Measurements from ENCODE around the gene MLKL. TPM values are rescaled to one million over a fixed set of nuclear protein-coding genes. Genes with fewer than 3 reads are reported as not detected.
A peak's percentile ranks its signal among the peaks of the same experiment; 100 is the strongest.

MLKL gene
- total RNA-seq (2014; rRNA removed; shearing (Covaris generic)) = 4.2 and 6.8 TPM in 2 replicates

- peaks cover 10% of the 10 kb centered on the region for H3K4me1 ChIP-seq (replicated peaks)
- H3K27ac ChIP-seq = peak within 1 kb of the TSS; percentile 51
- H3K27me3 ChIP-seq (replicated peaks) = no peaks in the 10 kb centered on the region
- H3K4me3 ChIP-seq = peak within 1 kb of the TSS; percentile 62
- peak; percentile 59 to 63 for DNase-seq (ENCODE audit: low read depth in 1 of 2, low spot score in 2 of 2)
- H3K9me3 ChIP-seq (replicated peaks) = no peaks in the 10 kb centered on the region
- H3K36me3 ChIP-seq = no peaks in the 10 kb centered on the region; the same call in 1 of the 2 replicates
Observed at GRCh38 chr16:74700438-74701225, at the start of gene MLKL. Gene MLKL (minus strand): TSS chr16:74700862. CDS start chr16:74695757, 5,105 bp downstream.

- Histone ChIP-seq H3K4me3 (no peak overlapping the region), H3K27me3 (replicated peaks) (no peaks in the 10 kb centered on the region), H3K36me3 (no peaks in the 10 kb centered on the region), H3K4me1 (replicated peaks) (peaks cover 45% of the 10 kb centered on the region), H3K27ac (no peak overlapping the region), H3K9me3 (replicated peaks) (no peaks in the 10 kb centered on the region)
- DNase-seq (ENCODE audit: low read depth in 1 of 2, low spot score in 2 of 2) = no peak
Observed at GRCh38 chr16:74749291-74750055, 48.8 kb upstream of the MLKL start.

DNA sequence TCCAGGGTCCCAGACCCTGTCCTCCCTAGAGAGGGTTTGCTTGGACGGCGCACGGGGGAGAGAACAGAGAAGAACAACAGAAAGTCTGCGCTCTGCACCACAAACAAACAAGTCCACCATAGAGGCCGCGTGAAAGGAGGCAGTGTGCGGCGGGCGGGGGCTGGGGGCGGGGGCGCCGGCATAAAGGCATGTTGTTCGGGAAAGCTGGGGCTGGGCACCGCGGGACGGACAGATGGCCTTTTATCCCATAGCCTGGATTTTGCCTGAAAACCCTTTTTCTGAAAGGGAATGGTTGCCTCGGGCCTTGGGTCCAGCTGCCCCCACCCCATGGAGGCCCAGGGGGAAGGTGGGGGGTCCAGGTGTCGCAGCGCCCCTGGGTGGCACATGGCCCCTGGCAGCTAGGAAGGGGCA lies 48.0 kb upstream of the MLKL start:
- H3K9me3 ChIP-seq (replicated peaks) = no peaks in the 10 kb centered on the region
- peaks cover 52% of the 10 kb centered on the region for H3K4me1 ChIP-seq (replicated peaks)
- no peaks in the 10 kb centered on the region for H3K36me3 ChIP-seq
- H3K27ac ChIP-seq = no peak overlapping the region
- no peak overlapping the region for H3K4me3 ChIP-seq
- DNase-seq (ENCODE audit: low read depth in 1 of 2, low spot score in 2 of 2) = no peak
- no peaks in the 10 kb centered on the region for H3K27me3 ChIP-seq (replicated peaks)

DNA sequence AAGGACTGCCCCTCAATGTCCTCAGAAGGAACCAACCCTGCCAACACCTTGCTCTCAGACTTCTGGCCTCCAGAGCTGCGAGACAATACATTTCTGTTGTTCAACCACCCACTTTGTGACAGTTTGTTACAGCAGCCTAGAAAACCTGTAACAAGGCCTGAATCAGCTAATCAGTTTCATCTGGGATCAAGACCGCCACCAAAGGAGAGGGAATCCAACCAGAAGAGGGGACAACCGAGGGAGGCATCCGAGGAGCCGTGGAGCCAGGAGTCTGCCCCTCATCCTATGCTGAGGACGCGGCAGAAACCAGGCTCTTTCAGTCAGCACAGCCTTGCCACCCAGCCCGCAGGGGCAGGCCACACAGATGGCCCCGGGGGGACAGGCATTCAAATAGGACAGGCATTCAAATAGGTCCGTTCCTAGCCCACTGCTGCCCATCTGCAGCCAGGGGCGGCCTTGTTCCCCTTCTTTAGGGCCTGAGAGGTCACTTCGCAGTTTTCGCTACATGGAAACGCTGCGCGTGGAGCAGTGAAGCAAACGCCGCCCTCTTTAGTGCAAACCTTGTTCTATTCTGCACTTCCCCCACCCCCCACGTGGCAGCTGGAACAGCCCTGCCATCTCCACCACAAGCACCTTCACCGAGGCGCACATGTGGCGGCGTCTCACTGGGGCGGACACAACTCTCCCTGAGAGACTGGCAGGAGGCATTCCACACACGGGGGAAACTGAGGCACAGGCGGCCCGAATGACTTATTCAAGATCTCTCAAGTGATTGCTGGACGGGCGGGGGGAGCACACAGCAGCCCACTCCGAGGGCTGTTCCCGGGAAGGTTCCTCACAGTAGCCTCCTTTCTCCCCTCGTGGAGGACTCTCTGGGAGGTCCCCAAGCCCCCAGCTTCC lies 47.3 kb upstream of the MLKL start:
- H3K27ac ChIP-seq = peak overlapping the region; percentile 18; the same call in 1 of the 2 replicates
- no peaks in the 10 kb centered on the region for H3K36me3 ChIP-seq
- H3K27me3 ChIP-seq (replicated peaks) = no peaks in the 10 kb centered on the region
- H3K4me3 ChIP-seq = no peak overlapping the region
- peak; percentile 52 to 62 for DNase-seq (ENCODE audit: low read depth in 1 of 2, low spot score in 2 of 2)
- H3K4me1 ChIP-seq (replicated peaks) = peaks cover 59% of the 10 kb centered on the region
- no peaks in the 10 kb centered on the region for H3K9me3 ChIP-seq (replicated peaks)

DNA sequence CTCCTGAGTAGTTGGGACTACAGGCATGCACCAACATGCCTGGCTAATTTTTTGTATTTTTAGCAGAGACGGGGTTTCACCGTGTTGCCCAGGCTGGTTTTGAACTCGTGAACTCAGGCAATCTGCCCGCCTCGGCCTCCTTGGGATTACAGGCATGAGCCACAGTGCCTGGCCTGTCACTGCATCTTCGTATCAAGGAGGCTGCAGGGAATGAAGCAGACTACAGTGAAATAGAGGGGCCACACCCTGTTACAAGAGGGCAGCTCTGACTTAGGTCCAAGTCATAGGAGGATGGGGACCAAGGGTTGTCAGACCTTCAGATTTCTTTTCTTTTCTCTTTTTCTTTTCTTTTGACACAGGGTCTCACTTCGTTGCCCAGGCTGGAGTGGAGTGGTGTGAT lies 45.3 kb upstream of the MLKL start:
- DNase-seq (ENCODE audit: low read depth in 1 of 2, low spot score in 2 of 2) = no peak
- no peak overlapping the region for H3K27ac ChIP-seq
- H3K36me3 ChIP-seq = no peaks in the 10 kb centered on the region
- H3K27me3 ChIP-seq (replicated peaks) = no peaks in the 10 kb centered on the region
- peaks cover 73% of the 10 kb centered on the region for H3K4me1 ChIP-seq (replicated peaks)
- H3K9me3 ChIP-seq (replicated peaks) = no peaks in the 10 kb centered on the region
- no peak overlapping the region for H3K4me3 ChIP-seq

DNA sequence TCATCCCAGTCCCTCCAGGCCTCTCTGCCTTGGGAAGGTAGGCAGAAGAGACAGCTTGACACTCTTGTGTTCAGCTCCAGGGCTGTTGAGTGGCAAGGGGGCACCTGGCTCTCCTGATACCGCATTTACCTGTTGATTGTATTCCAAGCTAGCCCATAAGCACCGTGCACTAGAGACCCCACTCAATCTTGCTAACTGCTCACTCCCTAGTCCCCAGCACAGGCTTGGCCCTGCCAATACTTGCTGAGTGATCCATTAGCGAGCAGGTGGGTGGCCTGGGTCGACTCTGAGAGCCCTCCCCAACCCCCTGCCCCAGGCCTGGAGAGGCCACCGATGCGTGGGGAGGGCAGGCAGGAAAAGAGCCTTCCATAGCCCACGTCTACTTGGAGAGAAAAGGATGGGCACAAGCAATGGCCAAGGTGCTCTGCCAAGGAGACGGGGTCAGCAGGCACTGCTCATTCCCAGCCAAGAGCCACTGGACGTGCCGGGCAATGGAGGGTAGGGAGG lies 44.5 kb upstream of the MLKL start:
- Histone ChIP-seq H3K9me3 (replicated peaks) (no peaks in the 10 kb centered on the region), H3K4me1 (replicated peaks) (peaks cover 70% of the 10 kb centered on the region), H3K4me3 (no peak overlapping the region), H3K36me3 (no peaks in the 10 kb centered on the region), H3K27ac (no peak overlapping the region), H3K27me3 (replicated peaks) (no peaks in the 10 kb centered on the region)
- DNase-seq (ENCODE audit: low read depth in 1 of 2, low spot score in 2 of 2) = no peak

DNA sequence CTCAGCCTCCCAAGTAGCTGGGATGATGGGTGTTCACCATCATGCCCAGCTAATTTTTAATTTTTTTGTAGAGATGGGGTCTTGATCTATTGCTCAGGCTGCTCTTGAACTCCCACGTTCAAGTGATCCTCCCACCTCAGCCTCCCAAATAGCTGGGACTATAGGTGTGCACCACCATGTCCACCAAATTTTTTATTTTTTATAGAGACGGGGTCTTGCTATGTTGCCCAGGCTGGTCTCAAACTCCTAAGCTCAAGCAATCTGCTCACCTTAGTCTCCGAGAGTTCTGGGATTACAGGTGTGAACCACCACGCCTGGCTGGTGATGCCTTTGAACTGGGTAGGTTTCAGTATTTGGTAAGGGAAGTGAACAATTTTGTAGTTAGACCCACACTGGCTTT lies 43.9 kb upstream of the MLKL start:
- Histone ChIP-seq H3K36me3 (no peaks in the 10 kb centered on the region), H3K27ac (no peak overlapping the region), H3K27me3 (replicated peaks) (no peaks in the 10 kb centered on the region), H3K4me1 (replicated peaks) (peaks cover 66% of the 10 kb centered on the region), H3K4me3 (no peak overlapping the region), H3K9me3 (replicated peaks) (no peaks in the 10 kb centered on the region)
- DNase-seq (ENCODE audit: low read depth in 1 of 2, low spot score in 2 of 2) = no peak

DNA sequence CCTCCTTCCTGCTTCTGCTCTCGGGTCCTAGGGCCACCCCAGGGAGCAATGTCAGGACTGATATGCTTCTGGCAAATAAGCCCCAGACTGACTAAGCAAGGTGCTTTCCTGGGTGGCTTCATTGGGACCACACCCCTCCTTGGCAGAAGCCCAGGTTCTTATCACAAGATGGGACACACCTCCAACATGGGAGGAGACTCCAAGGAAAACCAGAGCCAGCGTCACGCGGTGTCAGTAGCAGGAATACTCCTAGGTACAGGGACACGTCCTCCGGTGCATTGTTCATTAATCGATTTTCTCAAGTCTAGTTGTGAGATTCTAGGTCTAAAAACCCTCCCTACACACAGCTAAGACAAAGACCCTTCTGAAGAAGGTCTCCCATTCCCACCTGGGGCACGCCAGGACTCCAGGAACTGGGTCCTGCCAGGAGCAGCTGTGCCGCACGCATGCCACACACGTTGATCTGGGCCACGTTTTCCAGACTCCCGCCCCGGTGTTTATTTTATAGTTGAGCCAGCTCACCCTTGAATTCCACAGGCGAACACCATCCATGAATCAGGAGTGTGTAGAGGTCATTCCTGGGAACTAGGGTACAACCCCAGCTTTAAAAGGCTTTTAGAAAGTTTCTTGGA lies 43.1 kb upstream of the MLKL start:
- Histone ChIP-seq H3K36me3 (no peaks in the 10 kb centered on the region), H3K27me3 (replicated peaks) (no peaks in the 10 kb centered on the region), H3K9me3 (replicated peaks) (no peaks in the 10 kb centered on the region), H3K4me3 (peak overlapping the region; percentile 14), H3K27ac (peak overlapping the region; percentile 40), H3K4me1 (replicated peaks) (peaks cover 62% of the 10 kb centered on the region)
- DNase-seq (ENCODE audit: low read depth in 1 of 2, low spot score in 2 of 2) = peak; percentile 92 to 96

DNA sequence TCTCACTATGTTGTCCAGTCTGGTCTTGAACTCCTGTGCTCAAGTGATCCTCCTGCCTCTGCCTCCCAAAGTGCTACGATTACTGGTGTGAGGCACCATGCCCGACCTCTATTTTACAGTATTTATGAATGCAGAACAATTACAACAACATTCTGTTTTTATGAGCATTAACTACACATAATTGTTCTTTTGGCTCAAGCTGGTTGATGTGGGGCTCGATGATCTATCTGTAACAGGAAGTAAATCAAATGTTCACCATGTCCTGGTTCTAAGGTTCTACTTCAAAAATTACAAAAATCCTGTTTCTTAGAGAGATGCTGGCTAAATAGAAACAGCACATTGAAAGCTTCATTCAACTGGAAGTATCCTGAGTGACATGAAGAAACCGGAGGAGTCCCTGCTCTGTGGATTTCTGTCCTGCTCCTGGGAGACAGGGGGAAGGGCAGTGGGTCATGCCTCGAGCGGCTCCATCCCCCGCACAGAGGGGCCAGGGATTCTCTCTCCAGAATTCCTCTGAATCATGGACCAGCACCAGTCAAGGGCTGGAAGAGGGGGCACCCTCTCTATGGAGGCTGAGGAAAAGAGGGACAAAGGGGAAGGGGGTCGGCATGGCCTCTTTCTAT lies 42.5 kb upstream of the MLKL start:
- H3K36me3 ChIP-seq = no peaks in the 10 kb centered on the region
- peaks cover 64% of the 10 kb centered on the region for H3K4me1 ChIP-seq (replicated peaks)
- no peaks in the 10 kb centered on the region for H3K9me3 ChIP-seq (replicated peaks)
- H3K4me3 ChIP-seq = peak overlapping the region; percentile 14; the same call in 1 of the 2 replicates
- no peak for DNase-seq (ENCODE audit: low read depth in 1 of 2, low spot score in 2 of 2)
- H3K27ac ChIP-seq = peak overlapping the region; percentile 40
- H3K27me3 ChIP-seq (replicated peaks) = no peaks in the 10 kb centered on the region

DNA sequence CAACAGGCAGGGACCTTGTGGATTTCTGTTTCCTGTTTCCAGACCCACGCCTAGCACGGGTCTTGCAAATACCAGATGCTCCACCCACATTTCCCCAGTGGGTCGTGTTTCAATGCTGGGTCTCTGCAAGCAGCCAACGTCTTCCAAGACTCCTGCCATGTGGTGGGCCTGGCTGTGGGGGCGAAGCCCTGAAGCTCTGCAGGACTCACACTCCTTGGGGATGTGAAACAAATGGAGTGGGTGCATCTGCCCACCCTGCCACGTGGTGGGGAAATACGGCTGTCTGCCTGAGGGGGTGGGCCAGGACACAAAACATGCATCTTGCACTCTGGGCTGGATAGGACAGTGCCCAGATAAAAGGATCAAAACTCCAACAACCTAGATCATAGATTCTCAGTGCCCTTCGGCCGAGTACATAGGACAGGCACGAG lies 41.4 kb upstream of the MLKL start:
- no peak for DNase-seq (ENCODE audit: low read depth in 1 of 2, low spot score in 2 of 2)
- Histone ChIP-seq H3K27ac (no peak overlapping the region), H3K9me3 (replicated peaks) (no peaks in the 10 kb centered on the region)

DNA sequence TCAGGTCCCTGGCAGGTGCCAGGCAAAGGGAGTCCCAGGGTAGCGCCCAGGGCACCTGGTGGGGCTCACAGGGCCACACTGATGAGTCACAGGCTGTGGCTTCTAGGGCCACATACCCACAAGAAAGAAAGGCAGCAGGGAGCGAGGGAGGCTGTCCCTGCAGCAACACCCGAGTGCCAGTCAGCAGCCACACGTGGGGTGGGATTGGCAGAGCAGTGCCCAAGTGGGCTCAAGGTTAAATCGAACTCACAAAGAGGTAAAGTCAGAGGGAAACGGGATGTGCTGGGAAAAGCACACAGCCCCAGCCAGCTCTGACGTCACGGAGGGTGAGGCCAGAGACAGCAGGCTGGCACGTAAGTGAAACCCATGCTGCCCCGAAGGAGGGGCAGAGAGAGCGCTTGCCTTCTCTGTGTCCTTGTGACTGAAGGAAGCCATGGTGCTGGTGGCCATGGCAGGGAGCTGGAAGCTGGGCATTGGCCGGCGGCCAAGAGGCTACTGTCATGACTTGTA lies 40.2 kb upstream of the MLKL start:
- Histone ChIP-seq H3K4me1 (replicated peaks) (peaks cover 55% of the 10 kb centered on the region), H3K36me3 (no peaks in the 10 kb centered on the region), H3K9me3 (replicated peaks) (no peaks in the 10 kb centered on the region), H3K4me3 (no peak overlapping the region), H3K27me3 (replicated peaks) (no peaks in the 10 kb centered on the region), H3K27ac (no peak overlapping the region)
- DNase-seq (ENCODE audit: low read depth in 1 of 2, low spot score in 2 of 2) = no peak

More for the DNA sequence above, 41.4 kb upstream of the MLKL start:
- Histone ChIP-seq H3K4me3 (no peak overlapping the region), H3K36me3 (no peaks in the 10 kb centered on the region), H3K4me1 (replicated peaks) (peaks cover 61% of the 10 kb centered on the region), H3K27me3 (replicated peaks) (no peaks in the 10 kb centered on the region)

DNA sequence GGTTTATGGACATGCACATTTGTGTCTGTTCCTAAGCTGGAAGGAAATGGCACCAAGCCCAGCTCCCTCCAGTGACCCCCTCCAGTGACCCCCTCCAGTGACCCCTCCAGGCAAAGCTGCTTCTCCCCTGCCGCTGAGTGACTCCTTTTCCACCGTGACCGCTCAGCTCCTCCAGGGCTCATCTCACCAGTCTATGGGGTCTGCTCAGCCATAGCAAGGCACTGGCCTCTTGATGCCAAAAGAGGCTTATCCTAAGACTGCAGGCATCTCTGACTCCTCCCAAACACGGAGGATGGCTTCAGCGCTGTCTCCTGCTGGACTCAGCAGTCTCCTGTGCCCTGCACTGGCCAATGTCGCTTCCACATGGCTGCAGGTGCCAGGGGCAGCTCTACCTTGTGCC lies 38.6 kb upstream of the MLKL start:
- DNase-seq (ENCODE audit: low read depth in 1 of 2, low spot score in 2 of 2) = no peak
- Histone ChIP-seq H3K9me3 (replicated peaks) (no peaks in the 10 kb centered on the region), H3K27me3 (replicated peaks) (no peaks in the 10 kb centered on the region), H3K27ac (no peak overlapping the region), H3K4me1 (replicated peaks) (peaks cover 56% of the 10 kb centered on the region), H3K36me3 (no peaks in the 10 kb centered on the region), H3K4me3 (no peak overlapping the region)
